Skeletal muscle tissue (tissue), 4 donors: ENCODE data around the gene RAB36. TPM values are rescaled to one million over a fixed set of nuclear protein-coding genes. Genes with fewer than 3 reads are reported as not detected.
A peak's percentile ranks its signal among the peaks of the same experiment; 100 is the strongest.
"Not testable (repeated sequence)": the region's sequence is repeated elsewhere in the genome, so short reads cannot be mapped to it uniquely, and the experiment has no call there.

Source experiments
- H3K27ac ChIP-seq: one replicate; pipeline ENCODE4 v1.7.0; 2013; ENCODE audit warnings: mild to moderate bottlenecking, low read depth, low read length, inconsistent platforms
- H3K27me3 ChIP-seq, 3 donors: one replicate each; pipeline ENCODE4 v1.7.0; 2013; ENCODE audit warnings: low read length in 3 of 3; ENCODE audit not compliant: control insufficient read depth in 3 of 3, insufficient read depth in 3 of 3
- H3K36me3 ChIP-seq, 3 donors: one replicate each; pipeline ENCODE4 v1.7.0; 2013; ENCODE audit warnings: low read length in 3 of 3; ENCODE audit not compliant: control insufficient read depth in 3 of 3, insufficient read depth in 3 of 3
- H3K4me1 ChIP-seq, 3 donors: one replicate each; pipeline ENCODE4 v1.7.0; 2013; ENCODE audit warnings: low read length in 3 of 3, mild to moderate bottlenecking in 3 of 3; ENCODE audit not compliant: control insufficient read depth in 3 of 3, insufficient read depth in 3 of 3
- H3K4me3 ChIP-seq, 3 donors: one replicate each; pipeline ENCODE4 v1.7.0; 2013; ENCODE audit warnings: low read length in 3 of 3
- H3K9ac ChIP-seq, 3 donors: one replicate each; pipeline ENCODE4 v1.7.0; 2013; ENCODE audit warnings: low read length in 3 of 3, mild to moderate bottlenecking in 3 of 3, moderate library complexity in 2 of 3, low read depth in 1 of 3
- H3K9me3 ChIP-seq, 3 donors: one replicate each; pipeline ENCODE4 v1.7.0; 2013; ENCODE audit warnings: low read length in 3 of 3; ENCODE audit not compliant: control insufficient read depth in 3 of 3
- total RNA-seq: library from RNA; depleted of rRNA; stranded (reverse); fragments of >200 nt; gene quantifications from one replicate; pipeline ENCODE4 v1.2.3, GENCODE V29; 2014
- donor health status: Osteomylitis.

The RAB36 gene
- total RNA-seq, 1 donor from 2014 or later: 0.52 TPM

GRCh38 chr22:23136991-23137390 is 8.3 kb upstream of the RAB36 start:
- not testable (repeated sequence) for H3K9me3 ChIP-seq, H3K4me3 ChIP-seq, H3K4me1 ChIP-seq, H3K36me3 ChIP-seq, H3K9ac ChIP-seq, H3K27ac ChIP-seq, H3K27me3 ChIP-seq

DNA sequence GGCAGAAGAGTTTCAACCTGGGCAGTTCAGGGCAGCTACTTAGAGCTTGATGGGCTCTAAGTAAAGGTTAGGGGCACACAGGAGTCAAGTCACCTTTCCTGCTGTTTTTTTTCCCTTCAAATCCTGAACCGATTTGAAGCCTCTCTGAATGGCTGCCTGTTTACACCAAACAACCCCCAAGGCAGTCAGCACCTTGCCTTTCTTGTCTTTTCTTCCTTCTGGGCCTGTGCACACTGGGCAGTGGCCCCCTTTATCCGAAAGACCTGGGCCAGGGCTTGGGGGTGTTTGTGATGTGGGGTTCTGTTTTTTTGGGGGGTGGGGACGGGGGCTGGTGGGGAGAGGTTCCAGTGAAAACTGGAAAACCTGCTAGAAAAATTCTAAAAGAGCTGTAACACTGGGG is 7.8 kb upstream of the RAB36 start:
- peaks cover 4 to 9% (median 7%) of the 10 kb centered on the region in 3 donors for H3K4me1 ChIP-seq
- H3K9ac ChIP-seq: no peak overlapping the region
- H3K9me3 ChIP-seq: no peaks in the 10 kb centered on the region
- H3K27me3 ChIP-seq: peaks cover 0 to under 1% (median under 1%) of the 10 kb centered on the region in 3 donors
- H3K36me3 ChIP-seq: no peaks in the 10 kb centered on the region
- H3K4me3 ChIP-seq: no peak overlapping the region
- H3K27ac ChIP-seq: no peak overlapping the region

DNA sequence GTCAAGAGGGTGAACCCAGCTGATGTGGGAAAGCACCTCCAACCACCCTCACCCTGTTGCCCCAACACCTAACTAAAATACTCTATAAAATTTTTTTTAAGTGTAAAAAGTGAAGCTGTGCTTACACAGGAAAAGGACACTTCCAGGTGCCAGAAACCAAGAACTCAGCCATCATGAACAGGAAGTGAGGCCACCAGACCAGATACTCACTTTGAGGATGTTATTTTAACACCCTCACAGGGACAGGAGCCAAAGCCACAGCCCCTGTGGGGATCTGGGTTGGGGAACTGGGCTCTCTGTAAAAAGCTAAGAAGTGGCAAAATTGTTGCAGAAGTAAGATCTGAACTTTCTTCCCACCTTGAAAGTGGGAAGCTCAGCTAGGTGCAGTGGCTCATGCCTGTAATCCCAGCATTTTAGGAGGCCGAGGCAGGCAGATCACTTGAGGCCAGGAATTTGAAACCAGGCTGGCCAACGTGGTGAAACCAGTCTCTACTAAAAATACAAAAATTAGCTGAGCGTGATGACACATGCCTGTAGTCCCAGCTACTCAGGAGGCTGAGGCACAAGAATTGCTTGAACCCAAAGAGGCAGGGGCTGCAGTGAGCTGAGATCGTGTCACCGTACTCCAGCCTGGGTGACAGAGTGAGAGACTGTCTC is 7.2 kb upstream of the RAB36 start:
- Histone ChIP-seq H3K27ac (no peak overlapping the region), H3K9ac (no peak overlapping the region), H3K4me3 (no peak overlapping the region), H3K27me3 (peaks cover 3 to 6% (median 4%) of the 10 kb centered on the region in 3 donors), H3K36me3 (no peaks in the 10 kb centered on the region), H3K9me3 (no peaks in the 10 kb centered on the region), H3K4me1 (peaks cover 4 to 11% (median 7%) of the 10 kb centered on the region in 3 donors)

GRCh38 chr22:23138584-23139435 is 6.5 kb upstream of the RAB36 start:
- no peaks in the 10 kb centered on the region for H3K36me3 ChIP-seq
- H3K27ac ChIP-seq: no peak overlapping the region
- H3K4me3 ChIP-seq: no peak overlapping the region
- peaks cover 4 to 11% (median 7%) of the 10 kb centered on the region in 3 donors for H3K4me1 ChIP-seq
- H3K27me3 ChIP-seq: peaks cover 3 to 10% (median 7%) of the 10 kb centered on the region in 3 donors
- H3K9ac ChIP-seq: no peak overlapping the region
- H3K9me3 ChIP-seq: no peaks in the 10 kb centered on the region

DNA sequence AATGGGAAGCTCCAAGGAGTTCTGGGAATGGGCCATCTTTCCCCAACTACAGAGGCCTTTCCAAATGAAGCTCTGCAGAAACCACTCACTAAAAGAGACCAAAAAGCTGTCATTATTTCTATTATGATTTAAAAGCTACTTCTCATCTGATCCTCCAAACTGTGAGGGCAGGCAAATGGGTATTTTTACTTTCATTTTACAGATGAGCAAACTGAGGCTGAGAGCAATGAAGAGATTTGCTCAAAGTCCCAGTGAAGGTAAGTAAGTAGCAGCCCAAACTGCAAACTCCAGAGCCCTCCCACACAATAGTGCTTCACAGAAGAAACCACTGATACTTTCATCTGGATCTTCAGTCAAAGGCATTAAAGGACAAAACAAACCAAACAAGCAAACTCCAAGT is 4.9 kb upstream of the RAB36 start:
- H3K9ac ChIP-seq: no peak overlapping the region
- H3K9me3 ChIP-seq: no peaks in the 10 kb centered on the region
- H3K4me3 ChIP-seq: no peak overlapping the region
- H3K36me3 ChIP-seq: no peaks in the 10 kb centered on the region
- H3K27me3 ChIP-seq: peaks cover 9 to 22% (median 12%) of the 10 kb centered on the region in 3 donors
- H3K4me1 ChIP-seq: peaks cover 4 to 14% (median 14%) of the 10 kb centered on the region in 3 donors
- H3K27ac ChIP-seq: no peak overlapping the region

DNA sequence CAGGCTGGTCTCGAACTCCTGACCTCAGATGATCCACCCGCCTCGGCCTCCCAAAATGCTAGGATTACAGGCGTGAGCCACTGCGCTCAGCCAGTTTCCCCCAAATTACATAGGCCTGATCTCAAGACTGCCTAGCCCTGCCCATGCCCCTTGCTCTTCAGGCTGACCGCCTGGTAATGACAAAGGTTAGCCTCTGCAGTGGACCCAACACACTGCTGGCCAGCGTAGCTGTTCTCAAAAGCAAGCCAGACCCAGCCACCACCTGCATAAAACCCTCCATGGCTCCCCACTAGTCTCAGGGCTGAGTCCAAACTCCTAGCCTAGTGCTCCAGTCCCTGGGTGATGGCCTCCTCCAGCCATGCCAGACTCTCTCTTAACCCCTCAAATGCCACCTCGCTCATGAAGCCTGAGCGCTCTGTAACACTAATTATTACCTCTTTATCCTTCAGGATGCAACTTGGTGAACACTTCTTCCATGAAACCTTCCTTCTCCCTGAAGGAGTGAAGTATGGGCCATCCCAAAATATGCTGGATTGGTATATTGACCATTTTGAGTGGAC is 2.7 kb upstream of the RAB36 start:
- H3K9ac ChIP-seq: no peak overlapping the region
- H3K36me3 ChIP-seq: no peaks in the 10 kb centered on the region
- H3K4me3 ChIP-seq: no peak overlapping the region
- H3K27ac ChIP-seq: no peak overlapping the region
- peaks cover 10 to 28% (median 12%) of the 10 kb centered on the region in 3 donors for H3K27me3 ChIP-seq
- H3K9me3 ChIP-seq: no peaks in the 10 kb centered on the region
- peaks cover 4 to 19% (median 19%) of the 10 kb centered on the region in 3 donors for H3K4me1 ChIP-seq

- Histone ChIP-seq H3K9me3 (no peaks in the 10 kb centered on the region), H3K4me3 (no peak overlapping the region), H3K9ac (no peak overlapping the region), H3K27me3 (peaks cover 10 to 28% (median 12%) of the 10 kb centered on the region in 3 donors), H3K4me1 (peaks cover 4 to 19% (median 19%) of the 10 kb centered on the region in 3 donors), H3K27ac (no peak overlapping the region), H3K36me3 (no peaks in the 10 kb centered on the region)
These were observed 2.2 kb upstream of the RAB36 start for GRCh38 chr22:23143119-23143518.

DNA sequence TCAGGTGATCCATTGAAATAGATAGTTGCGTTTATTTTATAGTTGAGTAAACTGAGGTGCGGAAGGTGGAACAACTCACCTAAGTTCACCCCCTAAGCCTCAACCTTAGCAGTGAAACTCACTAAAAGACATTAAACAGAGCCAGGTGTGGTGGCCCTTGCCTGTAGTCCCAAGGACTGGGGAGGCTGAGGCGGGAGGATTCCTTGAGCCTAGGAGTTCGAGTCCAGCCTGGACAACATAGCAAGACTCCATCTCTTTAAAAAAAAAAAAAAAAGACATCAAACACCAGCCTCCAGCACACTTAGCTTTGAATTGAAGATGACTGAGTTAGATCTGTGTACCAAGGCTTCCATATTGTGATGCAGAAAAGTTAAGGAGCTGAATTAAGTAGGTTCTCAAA is 845 bp upstream of the RAB36 start:
- no peak overlapping the region for H3K4me3 ChIP-seq
- H3K27ac ChIP-seq: no peak overlapping the region
- H3K36me3 ChIP-seq: no peaks in the 10 kb centered on the region
- H3K9ac ChIP-seq: no peak overlapping the region
- H3K27me3 ChIP-seq: peaks cover 10 to 32% (median 12%) of the 10 kb centered on the region in 3 donors
- H3K9me3 ChIP-seq: no peaks in the 10 kb centered on the region
- peaks cover 4 to 20% (median 19%) of the 10 kb centered on the region in 3 donors for H3K4me1 ChIP-seq

DNA sequence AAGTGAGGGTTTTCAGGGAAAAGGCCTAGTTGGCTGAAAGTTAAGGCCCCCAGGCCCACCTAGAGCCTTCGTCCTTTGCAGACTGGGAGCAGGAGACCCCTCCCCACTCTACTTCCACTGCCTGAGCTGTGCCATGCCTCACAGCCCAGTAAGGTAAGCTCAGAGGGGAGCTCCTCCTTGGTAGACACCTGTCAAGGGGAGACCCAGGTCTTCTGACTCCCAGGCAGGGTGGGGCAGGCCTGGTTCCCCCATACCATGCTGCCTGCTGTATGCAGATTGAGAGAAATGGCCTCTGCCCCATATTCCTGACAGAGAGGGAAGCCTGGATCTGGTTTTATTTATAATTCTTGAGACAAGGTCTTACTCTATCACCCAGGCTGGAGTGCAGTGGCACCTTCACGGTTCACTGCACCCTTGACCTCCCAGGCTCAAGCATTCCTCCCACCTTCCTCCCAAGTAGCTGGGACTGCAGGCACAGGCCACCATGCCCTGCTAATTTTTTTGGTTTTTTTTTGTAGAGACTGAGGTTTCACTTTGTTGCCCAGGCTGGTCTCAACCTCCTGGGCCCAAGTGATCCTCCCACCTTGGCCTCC is 697 bp downstream of the RAB36 start:
- H3K36me3 ChIP-seq: no peaks in the 10 kb centered on the region
- peak overlapping the region in 2 of 3 donors; percentile 50 to 54 for H3K9ac ChIP-seq
- H3K4me1 ChIP-seq: peaks cover 4 to 22% (median 19%) of the 10 kb centered on the region in 3 donors

More for the DNA sequence above, 697 bp downstream of the RAB36 start:
- Histone ChIP-seq H3K4me3 (peak overlapping the region in 2 of 3 donors; percentile 49 to 59), H3K27ac (peak overlapping the region; percentile 47), H3K27me3 (peaks cover 10 to 35% (median 12%) of the 10 kb centered on the region in 3 donors), H3K9me3 (no peaks in the 10 kb centered on the region)
